B cell (primary cell): Measurements from ENCODE around the gene OCLN. TPM values are rescaled to one million over a fixed set of nuclear protein-coding genes. Genes with fewer than 3 reads are reported as not detected.
"Not testable (repeated sequence)": the region's sequence is repeated elsewhere in the genome, so short reads cannot be mapped to it uniquely, and the experiment has no call there.

Source experiments
- ATAC-seq: fragments of 200-7000 bp; cut with Tn5 transposase; one replicate; pipeline ENCODE4 v1.10.0; 2021; ENCODE audit warnings: low read depth, mild to moderate bottlenecking, moderate number of reproducible peaks, moderate library complexity
- CTCF ChIA-PET: fragments of 350-600 bp; sonication (Branson Sonifier 250); formaldehyde crosslinking; loops from one replicate; lab custom pipeline; 2021; ENCODE audit warnings: antibody characterized with exemption, inconsistent platforms; lab: Charles Lee
- POLR2A ChIA-PET: fragments of 350-600 bp; sonication (Branson Sonifier 250); formaldehyde crosslinking; loops from one replicate; lab custom pipeline; 2021; ENCODE audit warnings: antibody characterized with exemption; lab: Charles Lee
- DNase-seq: peaks from one replicate; pipeline ENCODE4 v3.0.0; 2013
- H2AFZ ChIP-seq: 2 replicates; pipeline ENCODE4 v1.6.1; 2012; ENCODE audit warnings: mild to moderate bottlenecking, low read depth, low read length; ENCODE audit not compliant: insufficient read depth, poor library complexity, severe bottlenecking
- H3K27ac ChIP-seq, 2 donors: 1 replicate in 1 of 2; 2 replicates in 1 of 2; pipeline ENCODE4 v1.5.1; 2012 to 2013; ENCODE audit warnings: low read length in 2 of 2, mild to moderate bottlenecking in 2 of 2, moderate library complexity in 1 of 2
- H3K27me3 ChIP-seq, 4 experiments: fragments of 200-600 bp in 1 of 4; sonication (generic) in 1 of 4; replicated peaks in 1 of 4; 1 replicate in 2 of 4; 2 replicates in 2 of 4; pipeline versions ENCODE4 v1.6.1 to v1.7.0; 2013 to 2016; ENCODE audit warnings: low read length in 3 of 4, mild to moderate bottlenecking in 2 of 4, mixed read lengths in 1 of 4, moderate library complexity in 1 of 4; ENCODE audit not compliant: insufficient read depth in 4 of 4, control insufficient read depth in 3 of 4; ENCODE audit errors: control extremely low read depth in 1 of 4
- H3K36me3 ChIP-seq, 2 experiments: replicated peaks in 1 of 2; 1 replicate in 1 of 2; 2 replicates in 1 of 2; pipeline versions ENCODE4 v1.6.1 to v1.7.1; 2013; ENCODE audit warnings: low read length in 1 of 2; ENCODE audit not compliant: insufficient read depth in 2 of 2, control insufficient read depth in 1 of 2; ENCODE audit errors: control extremely low read depth in 1 of 2, extremely low read depth in 1 of 2
- H3K4me1 ChIP-seq, 2 donors: fragments of 200-600 bp in 1 of 2; sonication (generic) in 1 of 2; 1 replicate in 1 of 2; 2 replicates in 1 of 2; pipeline versions ENCODE4 v1.5.1 to v1.6.1; 2013 to 2017; ENCODE audit warnings: low read length in 2 of 2; ENCODE audit not compliant: control insufficient read depth in 2 of 2, insufficient read depth in 2 of 2
- H3K4me2 ChIP-seq: replicated peaks from 2 replicates; pipeline ENCODE3; 2012; ENCODE audit warnings: mild to moderate bottlenecking, low read depth, low read length; ENCODE audit not compliant: poor library complexity, severe bottlenecking
- H3K4me3 ChIP-seq, 5 experiments: fragments of 200-600 bp in 1 of 5; sonication (generic) in 1 of 5; 1 replicate in 3 of 5; 2 replicates in 2 of 5; pipeline versions ENCODE4 v1.5.1 to v1.7.0; 2011 to 2016; ENCODE audit warnings: low read length in 4 of 5, mild to moderate bottlenecking in 4 of 5, low read depth in 2 of 5, control low read depth in 1 of 5, moderate library complexity in 1 of 5; ENCODE audit not compliant: insufficient read depth in 1 of 5; ENCODE audit errors: control extremely low read depth in 1 of 5, extremely low read depth in 1 of 5
- H3K79me2 ChIP-seq: fragments of 200-600 bp; sonication (generic); one replicate; pipeline ENCODE4 v1.6.0; 2016; ENCODE audit warnings: low read length; ENCODE audit not compliant: control insufficient read depth, insufficient read depth
- H3K9ac ChIP-seq: fragments of 200-600 bp; sonication (generic); 2 replicates; pipeline ENCODE4 v1.6.1; 2017; ENCODE audit warnings: mild to moderate bottlenecking, low read length, moderate library complexity
- H3K9me3 ChIP-seq, 3 donors: one replicate each; pipeline versions ENCODE4 v1.6.1 to v1.7.1; 2013; ENCODE audit warnings: low read length in 2 of 3; ENCODE audit not compliant: control insufficient read depth in 2 of 3, insufficient read depth in 1 of 3; ENCODE audit errors: control extremely low read depth in 1 of 3
- H4K20me1 ChIP-seq: 2 replicates; pipeline ENCODE4 v1.6.0; 2012; ENCODE audit warnings: mild to moderate bottlenecking, low read length; ENCODE audit not compliant: insufficient read depth, control insufficient read depth, poor library complexity, severe bottlenecking
- H3K27ac Mint-ChIP-seq: one replicate; pipeline ENCODE4 v1.8.0; 2021; ENCODE audit warnings: mixed read lengths
- H3K27me3 Mint-ChIP-seq: one replicate; pipeline ENCODE4 v1.8.0; 2021; ENCODE audit warnings: mixed read lengths
- H3K4me1 Mint-ChIP-seq: one replicate; pipeline ENCODE4 v1.8.0; 2021; ENCODE audit warnings: mixed read lengths
- H3K4me3 Mint-ChIP-seq: one replicate; pipeline ENCODE4 v1.8.0; 2021; ENCODE audit warnings: mixed read lengths
- H3K9me3 Mint-ChIP-seq: one replicate; pipeline ENCODE4 v1.8.0; 2022; ENCODE audit warnings: mixed read lengths; ENCODE audit not compliant: insufficient read depth
- EZH2 ChIP-seq: IDR thresholded peaks from 2 replicates; pipeline ENCODE4 v1.6.1; 2012; ENCODE audit warnings: borderline replicate concordance, low read depth, mild to moderate bottlenecking, moderate library complexity, low read length; ENCODE audit not compliant: insufficient read depth, poor library complexity, severe bottlenecking
- WGBS: methylation state at CpG from one replicate; pipeline ENCODE4 v1.1.5; 2013; ENCODE audit warnings: missing lambda C conversion rate; ENCODE audit not compliant: insufficient coverage; 5-methylcytosine and 5-hydroxymethylcytosine counted together
- intact Hi-C: fragments of 100-400 bp; cut with micrococcal nuclease; formaldehyde crosslinking; loops from one replicate; pipeline ENCODE4 v1.10.0; 2022
- polyA plus RNA-seq: library from polyadenylated mRNA; depleted of rRNA; stranded (reverse); fragments of >200 nt; gene quantifications from 2 replicates; pipeline ENCODE4 v1.2.3, GENCODE V29; 2012
- total RNA-seq, 2 donors: library from RNA; stranded (reverse); fragments of 120-200 nt in 1 of 2; gene quantifications; 1 replicate in 1 of 2; 2 replicates in 1 of 2; pipeline versions ENCODE4 v1.2.3 to v1.2.4, GENCODE V29; 2013 to 2022
- TF ChIP-seq, protein P1 (sequence below): fragments of 200-600 bp; IDR thresholded peaks from one replicate; pipeline ENCODE4 v1.8.0; 2022; ENCODE audit warnings: antibody characterized with exemption, mild to moderate bottlenecking

The OCLN gene
- total and polyA plus RNA-seq, 2 donors (not counting 1 experiment from before 2014, with no cell fraction given): 4.3 to 5.6 TPM

GRCh38 chr5:69451941-69452647, 40.5 kb upstream of the OCLN start:
- ChIA-PET POLR2A (no interaction called here), CTCF (no interaction called here)
- Histone ChIP-seq H3K27me3 (no peaks in the 10 kb centered on the region), H3K9ac (no peak overlapping the region), H3K4me3 (no peak overlapping the region), H3K79me2 (no peaks in the 10 kb centered on the region), H3K36me3 (no peaks in the 10 kb centered on the region), H3K9me3 (peaks cover 0 to 5% (median 0%) of the 10 kb centered on the region in 3 donors), H3K27ac (no peak overlapping the region), H2AFZ (no peak overlapping the region), H4K20me1 (no peaks in the 10 kb centered on the region), H3K4me2 (no peak overlapping the region), H3K4me1 (no peaks in the 10 kb centered on the region)
- TF ChIP-seq EZH2: no peak
- TF ChIP-seq, protein P1, sequence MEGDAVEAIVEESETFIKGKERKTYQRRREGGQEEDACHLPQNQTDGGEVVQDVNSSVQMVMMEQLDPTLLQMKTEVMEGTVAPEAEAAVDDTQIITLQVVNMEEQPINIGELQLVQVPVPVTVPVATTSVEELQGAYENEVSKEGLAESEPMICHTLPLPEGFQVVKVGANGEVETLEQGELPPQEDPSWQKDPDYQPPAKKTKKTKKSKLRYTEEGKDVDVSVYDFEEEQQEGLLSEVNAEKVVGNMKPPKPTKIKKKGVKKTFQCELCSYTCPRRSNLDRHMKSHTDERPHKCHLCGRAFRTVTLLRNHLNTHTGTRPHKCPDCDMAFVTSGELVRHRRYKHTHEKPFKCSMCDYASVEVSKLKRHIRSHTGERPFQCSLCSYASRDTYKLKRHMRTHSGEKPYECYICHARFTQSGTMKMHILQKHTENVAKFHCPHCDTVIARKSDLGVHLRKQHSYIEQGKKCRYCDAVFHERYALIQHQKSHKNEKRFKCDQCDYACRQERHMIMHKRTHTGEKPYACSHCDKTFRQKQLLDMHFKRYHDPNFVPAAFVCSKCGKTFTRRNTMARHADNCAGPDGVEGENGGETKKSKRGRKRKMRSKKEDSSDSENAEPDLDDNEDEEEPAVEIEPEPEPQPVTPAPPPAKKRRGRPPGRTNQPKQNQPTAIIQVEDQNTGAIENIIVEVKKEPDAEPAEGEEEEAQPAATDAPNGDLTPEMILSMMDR: no peak
- H3K4me3 Mint-ChIP-seq: no peak overlapping the region
- no peak overlapping the region for H3K27ac Mint-ChIP-seq
- H3K4me1 Mint-ChIP-seq: no peaks in the 10 kb centered on the region
- H3K27me3 Mint-ChIP-seq: no peaks in the 10 kb centered on the region
- intact Hi-C loops: no loop called here
- DNase-seq (no peak), ATAC-seq (no peak)
- no peaks in the 10 kb centered on the region for H3K9me3 Mint-ChIP-seq
- WGBS: 50% methylated on average over 1 of the region's 4 CpGs

DNA sequence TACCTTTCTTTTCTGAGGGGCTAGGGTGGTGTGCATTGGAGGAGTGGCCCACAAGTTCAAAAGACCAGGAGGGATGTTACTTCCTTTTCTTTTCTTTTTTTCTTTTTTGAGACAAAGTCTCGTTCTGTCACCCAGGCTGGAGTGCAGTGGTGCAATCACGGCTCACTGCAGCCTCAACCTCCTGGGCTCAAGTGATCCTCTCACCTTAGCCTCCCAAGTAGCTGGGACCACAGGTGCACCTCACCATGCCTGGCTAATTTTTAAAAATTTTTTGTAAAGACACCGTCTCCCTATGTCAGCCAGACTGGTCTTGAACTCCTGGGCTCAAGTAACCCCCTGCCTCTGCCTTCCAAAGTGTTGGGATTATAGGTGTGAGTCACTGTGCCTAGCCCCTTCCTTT, 39.1 kb upstream of the OCLN start:
- WGBS: 77% methylated on average over 2 of the region's 3 CpGs
- not testable (repeated sequence) for H3K4me1 ChIP-seq

More for the DNA sequence above, 39.1 kb upstream of the OCLN start:
- H3K9me3 Mint-ChIP-seq, H3K4me3 Mint-ChIP-seq, H3K4me3 ChIP-seq, H3K27me3 Mint-ChIP-seq, POLR2A ChIA-PET, H3K4me2 ChIP-seq, H3K9me3 ChIP-seq, H3K27me3 ChIP-seq, H3K27ac Mint-ChIP-seq, CTCF ChIA-PET, H3K79me2 ChIP-seq, ATAC-seq, H3K27ac ChIP-seq, intact Hi-C loops, H3K9ac ChIP-seq, H4K20me1 ChIP-seq, H3K4me1 Mint-ChIP-seq, H3K36me3 ChIP-seq, H2AFZ ChIP-seq, DNase-seq: not testable (repeated sequence)
